HG03558 (cell line): ENCODE data around the gene RPL10A.

Experiments used
- ATAC-seq: cut with Tn5 transposase; IDR thresholded peaks from one replicate; pipeline ENCODE4 v1.9.1; 2021; ENCODE audit warnings: moderate number of reproducible peaks; ENCODE audit not compliant: unreplicated experiment; ENCODE audit errors: extremely low read depth

Gene RPL10A

DNA sequence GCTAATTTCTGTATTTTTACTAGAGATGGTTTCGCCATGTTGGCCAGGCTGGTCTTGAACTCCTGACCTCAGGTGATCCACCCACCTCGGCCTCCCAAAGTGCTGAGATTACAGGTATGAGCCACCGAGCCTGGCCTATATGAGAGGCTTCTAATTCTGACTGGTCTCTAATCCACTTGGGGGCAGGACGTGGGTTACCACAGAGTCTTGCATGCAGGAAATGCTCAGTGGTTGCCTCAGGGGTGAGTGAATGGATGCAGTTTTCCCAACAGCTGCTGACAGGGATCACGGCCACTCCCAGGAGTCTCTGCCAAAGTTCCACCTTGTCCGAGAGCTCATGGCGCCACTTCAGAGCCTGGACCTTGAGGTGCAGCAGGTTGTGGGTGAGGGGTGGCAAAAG, 22.5 kb upstream of the RPL10A start:
- no peak for ATAC-seq

DNA sequence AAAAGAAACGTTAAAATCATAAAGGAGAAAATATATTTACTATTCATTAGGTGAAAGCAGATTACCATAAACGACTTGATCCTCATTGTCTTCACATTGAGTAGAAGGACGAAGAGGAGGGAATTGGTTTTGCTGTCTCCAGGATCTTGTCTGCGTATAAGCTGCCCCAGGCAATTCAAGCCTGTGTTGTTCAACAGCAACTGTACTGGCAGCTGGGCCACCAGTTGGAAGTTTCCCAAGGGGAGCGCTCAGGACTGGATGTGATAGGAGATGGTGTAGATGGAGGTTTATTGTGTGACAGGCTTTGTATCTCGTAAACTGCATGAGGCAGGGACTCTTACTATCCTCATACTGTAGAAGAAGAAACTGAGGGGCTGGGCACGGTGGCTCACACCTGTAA, 20.0 kb upstream of the RPL10A start:
- no peak for ATAC-seq

DNA sequence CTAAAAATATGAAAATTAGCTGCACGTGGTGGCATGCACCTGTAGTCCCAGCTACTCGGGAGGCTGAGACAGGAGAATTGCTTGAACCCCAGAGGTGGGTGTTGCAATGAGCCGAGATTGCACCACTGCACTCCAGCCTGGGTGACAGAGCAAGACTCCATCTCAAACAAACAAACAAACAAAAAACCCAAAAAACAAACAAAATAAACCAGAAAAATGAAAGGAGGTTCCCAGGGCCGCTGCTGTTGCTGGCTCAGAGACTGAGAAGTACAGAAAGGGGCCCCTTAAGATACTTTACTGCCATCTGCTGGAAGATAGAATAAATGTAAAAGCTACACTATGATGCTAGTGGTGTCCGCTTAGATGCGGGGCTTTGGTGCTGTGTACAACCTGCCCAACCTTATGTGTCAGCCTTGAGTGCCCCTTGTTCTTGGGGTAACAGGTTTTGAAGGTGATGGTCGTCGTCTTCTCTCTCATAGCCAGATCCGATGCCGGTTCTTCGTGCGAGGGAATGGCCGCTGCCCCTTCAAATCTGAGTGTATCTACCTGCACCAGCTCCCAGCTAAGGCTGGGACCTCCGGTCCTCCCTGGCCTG, 18.8 kb upstream of the RPL10A start:
- no peak for ATAC-seq

DNA sequence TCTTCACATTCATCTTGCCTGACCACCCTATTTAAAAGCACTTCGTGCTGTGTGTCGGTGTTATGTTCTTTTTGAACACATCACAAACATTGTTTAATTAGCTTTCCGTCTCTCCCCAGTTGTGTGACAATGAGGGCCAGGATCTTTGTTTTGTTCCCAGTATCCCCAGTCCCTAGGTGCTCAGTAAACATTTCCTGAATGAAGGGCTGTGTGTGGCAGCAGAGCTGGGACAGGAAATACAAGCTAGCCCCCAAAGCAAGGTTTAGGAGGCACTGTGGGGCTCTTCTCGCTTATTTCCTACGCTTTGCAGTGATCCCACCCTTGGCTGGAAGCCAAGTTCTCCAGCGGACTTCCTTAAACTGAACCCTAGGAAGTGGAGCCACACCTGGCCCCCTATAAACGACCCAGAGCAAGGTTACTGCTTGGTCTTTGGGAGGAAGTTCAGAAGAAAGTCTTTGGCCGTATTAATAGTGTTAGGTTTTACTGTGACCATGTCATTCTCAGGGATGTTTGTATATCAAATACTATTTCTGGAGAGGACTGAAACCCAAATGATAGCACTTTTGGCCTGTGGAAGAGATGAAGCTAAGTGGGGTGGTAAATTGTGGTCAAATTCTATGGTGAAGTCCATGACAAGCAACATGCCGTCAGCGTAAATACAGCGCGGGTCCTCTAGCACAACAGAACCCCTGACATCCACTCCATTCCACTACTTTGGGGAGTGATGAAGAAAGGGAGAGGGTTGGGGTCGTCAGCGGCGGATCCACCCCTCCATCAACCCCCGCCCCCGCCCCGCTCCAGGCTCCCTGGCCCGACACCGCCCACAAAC, 16.6 kb upstream of the RPL10A start:
- no peak for ATAC-seq

DNA sequence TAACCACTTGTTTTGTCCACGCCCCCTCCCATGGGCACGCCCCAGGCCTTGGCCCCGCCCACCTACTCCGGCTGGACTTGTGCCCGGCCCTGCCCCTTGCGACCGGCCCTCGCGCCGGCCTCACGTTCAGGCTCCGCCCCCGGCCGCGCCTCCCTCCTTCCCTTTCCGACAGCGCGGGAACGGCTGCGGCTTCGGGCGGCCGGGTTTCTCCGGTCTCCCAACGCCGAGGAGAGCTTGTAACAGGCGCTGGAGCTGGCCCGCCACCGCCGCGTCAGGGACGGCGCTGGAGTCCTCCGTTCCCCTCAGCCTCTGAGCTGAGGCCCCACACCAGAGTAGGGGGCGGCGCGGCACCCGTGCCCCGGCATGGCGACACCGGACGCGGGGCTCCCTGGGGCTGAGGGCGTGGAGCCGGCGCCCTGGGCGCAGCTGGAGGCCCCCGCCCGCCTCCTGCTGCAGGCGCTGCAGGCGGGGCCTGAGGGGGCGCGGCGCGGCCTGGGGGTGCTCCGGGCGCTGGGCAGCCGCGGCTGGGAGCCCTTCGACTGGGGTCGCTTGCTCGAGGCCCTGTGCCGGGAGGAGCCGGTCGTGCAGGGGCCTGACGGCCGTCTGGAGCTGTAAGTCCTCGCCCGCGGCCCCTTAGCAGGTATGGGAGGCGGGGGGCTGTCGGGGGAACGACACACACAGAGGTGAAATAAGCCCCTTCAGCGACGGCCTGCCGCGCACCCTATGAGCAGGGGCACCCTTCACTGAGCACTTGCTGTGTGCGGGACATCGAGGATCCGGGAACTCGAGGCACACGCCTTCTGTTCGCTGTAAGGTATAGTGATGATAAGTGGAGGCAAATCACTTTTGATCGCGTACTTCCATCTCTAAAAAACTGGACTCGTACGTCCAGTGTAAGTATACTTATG, 15.8 kb upstream of the RPL10A start, which contains the start of gene FANCE:
Gene FANCE, plus strand, starts transcription at position 156 of the 908 bp plus-strand sequence. Its CDS starts 208 bp downstream, at position 364.
- ATAC-seq: peak; percentile 76

DNA sequence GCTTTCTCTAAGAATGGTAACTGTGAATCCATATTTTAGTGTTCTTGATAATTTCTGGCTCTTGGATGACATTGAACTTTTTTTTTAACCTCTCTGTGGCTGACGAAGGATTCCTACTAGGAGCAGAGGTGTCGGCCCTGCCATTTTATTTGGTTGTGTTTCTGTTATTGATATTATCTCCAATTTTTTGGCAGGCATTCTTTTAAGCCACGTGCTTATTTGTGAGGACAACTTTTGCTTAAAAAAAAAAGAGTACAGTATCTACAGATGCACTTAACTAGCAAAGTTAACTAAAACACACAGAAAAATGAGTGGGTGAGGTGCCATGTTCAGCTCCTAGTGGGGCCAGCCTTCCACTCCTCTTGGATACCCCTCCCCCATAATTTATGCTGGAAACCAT, 15.0 kb upstream of the RPL10A start:
- ATAC-seq: no peak

DNA sequence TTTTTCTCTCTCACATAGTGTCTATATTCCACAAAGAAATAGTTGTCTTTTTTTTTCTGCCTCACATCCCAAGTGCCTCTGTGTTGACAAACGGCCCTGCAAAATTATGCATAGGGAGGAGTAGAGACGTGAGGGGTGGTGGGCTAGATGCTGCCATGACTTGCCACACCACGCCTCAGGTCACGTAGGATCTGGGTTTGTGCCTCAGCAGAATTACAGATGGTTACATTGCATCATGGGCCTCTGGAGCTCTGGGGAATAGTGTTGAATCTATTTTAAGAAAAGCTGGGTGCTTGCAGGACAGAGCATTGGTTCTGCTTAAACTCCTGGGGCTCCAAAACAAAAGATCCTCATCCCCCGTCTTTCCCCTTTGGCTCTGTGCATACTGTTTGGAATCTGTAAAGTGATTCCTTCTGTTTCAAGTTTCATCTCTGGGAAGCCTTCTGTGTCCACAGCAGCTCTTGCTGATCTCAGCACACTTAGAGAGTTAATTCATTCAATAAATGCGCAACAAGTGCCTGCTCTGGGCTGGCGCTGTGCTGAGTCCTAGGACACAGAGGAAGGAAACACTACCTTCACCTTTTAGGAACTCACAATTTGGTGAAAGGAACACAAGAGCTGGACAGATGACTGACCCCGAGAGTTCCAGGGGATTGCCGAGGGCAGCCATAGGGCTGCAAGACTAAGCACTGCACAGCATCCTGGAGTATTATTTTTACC, 13.7 kb upstream of the RPL10A start:
- no peak for ATAC-seq

DNA sequence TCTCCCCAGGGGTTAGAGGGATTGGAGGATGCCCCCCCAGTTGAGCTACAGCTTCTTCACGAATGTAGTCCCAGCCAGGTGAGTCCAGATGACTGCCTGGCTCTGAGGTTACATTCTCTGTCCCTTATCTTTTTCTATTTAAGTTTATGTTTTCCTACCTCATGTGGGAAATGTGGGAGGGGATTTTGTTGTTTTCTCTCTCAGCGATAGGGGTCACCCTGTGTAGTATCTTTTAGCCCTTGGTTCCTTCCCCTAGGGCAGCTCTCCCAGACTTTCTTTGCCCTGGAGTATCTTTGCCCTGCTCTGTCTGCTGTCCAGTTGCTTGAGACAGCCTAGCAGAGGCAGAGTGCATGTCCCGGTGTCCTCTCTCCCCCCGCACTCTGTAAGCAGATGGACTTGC, 10.3 kb upstream of the RPL10A start:
- no peak for ATAC-seq

DNA sequence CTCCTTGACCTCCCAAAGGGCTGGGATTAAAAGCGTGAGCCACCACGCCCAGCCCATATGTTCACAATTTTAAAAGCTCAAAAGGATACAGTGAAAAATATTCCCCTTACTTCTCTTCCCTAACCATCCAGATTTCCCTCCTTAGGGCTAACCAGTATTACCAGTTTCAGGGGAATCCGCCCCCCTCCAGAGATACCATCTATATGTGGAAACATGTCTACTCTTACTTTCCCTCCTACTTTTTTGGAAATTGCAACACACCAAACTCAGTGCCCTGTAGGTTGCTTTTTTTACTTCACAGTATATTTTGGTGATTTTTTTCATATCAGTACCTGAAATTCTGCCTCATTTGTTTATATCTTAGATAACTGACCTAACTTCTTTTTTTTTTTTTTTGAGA, 6.9 kb upstream of the RPL10A start:
- ATAC-seq: no peak

DNA sequence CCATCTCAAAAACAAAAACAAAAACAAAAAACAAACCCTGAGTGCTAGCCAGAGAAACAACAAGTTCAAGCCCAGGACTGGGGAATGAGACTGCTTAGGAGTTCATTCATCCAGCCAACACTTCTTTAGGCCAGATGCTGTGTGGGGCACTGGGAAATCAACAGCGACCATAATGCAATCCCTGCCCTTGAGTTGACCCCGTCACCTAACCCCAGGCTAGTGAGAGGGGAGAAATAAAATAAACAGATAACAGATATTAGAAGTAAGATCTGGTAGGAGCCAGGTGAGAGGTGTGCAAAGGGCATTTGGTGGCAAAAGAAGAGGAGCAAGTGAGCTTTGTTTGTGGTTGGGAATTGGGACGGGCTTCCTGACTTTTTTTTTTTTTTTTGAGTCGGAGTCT, 4.9 kb upstream of the RPL10A start:
- ATAC-seq: no peak

DNA sequence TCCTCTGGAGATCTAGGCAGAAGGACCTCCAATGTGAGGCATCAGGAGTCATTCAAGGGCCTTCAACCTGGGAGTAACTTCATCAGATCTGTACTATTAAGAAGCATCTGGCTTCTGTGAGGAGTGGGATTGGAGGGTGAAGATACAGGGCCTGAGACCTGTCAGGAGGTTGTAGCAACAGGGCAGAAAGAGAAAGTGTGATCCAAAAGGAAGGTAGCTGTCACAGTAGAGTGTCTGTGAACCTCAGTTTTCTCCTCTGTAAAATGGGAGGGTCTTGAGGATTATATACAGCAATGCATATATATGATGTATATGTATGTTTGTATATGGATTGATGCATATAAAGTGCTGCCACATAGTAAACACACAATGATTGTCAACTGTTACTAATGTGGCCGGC, 2.6 kb upstream of the RPL10A start:
- no peak for ATAC-seq

DNA sequence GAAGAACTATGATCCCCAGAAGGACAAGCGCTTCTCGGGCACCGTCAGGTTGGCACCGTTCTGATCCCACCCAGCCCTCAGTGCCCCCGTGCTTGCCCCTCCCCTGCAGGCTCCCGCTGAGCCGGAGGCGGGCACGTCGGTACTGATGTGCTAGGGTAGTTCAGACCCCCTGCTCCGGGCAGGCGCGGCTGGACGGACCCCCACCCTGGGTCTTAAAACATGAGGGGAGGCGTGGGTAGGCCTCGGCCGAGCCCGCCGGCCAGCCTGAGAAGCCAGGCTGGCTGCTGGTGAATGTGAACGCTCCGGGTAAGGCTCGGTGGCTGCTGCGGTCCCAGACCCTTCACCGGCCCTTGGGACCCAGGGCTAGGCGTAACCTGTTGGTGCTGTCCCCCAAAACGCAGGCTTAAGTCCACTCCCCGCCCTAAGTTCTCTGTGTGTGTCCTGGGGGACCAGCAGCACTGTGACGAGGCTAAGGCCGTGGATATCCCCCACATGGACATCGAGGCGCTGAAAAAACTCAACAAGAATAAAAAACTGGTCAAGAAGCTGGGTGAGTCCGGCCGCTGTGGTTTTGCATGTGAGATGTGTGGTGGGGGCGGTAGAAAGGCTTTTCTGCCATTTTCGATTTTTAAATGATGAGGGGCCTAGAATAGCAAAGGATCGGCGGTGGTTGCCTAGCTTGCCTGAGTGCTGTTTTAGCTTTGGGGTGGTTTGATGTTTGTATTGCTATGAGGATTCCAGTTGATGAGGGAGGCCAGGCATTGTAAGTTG, 964 bp downstream of the RPL10A start:
- no peak for ATAC-seq

DNA sequence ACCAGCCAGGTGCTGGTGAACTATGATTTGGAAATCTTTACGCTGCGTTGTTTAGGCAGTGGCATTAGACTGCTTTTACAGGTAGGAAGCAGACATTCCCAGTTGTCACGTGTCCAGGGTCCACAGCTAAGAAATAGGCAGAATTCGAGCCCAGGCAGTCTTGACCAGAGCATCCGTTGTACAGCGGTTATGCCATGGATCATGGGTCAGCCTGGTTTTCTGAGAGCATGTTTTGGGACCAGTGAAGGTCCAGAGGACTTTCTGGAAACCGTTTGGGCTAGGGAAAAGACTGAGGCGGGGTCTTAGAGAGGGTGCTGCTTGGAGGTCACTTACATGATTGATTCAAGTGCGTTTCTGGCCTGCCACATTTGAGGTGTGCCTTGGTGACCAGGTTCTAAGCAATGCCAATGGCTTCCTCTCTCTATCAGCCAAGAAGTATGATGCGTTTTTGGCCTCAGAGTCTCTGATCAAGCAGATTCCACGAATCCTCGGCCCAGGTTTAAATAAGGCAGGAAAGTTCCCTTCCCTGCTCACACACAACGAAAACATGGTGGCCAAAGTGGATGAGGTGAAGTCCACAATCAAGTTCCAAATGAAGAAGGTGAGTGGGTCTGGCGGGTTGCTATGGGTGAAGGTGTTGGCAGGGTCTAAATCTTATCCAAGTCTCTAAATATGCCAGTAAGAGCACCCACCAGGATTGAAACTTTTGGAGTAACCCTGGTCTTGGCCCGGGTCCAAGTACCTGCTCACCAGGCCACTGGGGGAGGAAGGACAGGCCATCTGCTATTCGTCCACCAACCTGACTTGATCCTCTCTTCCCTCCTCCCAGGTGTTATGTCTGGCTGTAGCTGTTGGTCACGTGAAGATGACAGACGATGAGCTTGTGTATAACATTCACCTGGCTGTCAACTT, 1.8 kb downstream of the RPL10A start:
- no peak for ATAC-seq

DNA sequence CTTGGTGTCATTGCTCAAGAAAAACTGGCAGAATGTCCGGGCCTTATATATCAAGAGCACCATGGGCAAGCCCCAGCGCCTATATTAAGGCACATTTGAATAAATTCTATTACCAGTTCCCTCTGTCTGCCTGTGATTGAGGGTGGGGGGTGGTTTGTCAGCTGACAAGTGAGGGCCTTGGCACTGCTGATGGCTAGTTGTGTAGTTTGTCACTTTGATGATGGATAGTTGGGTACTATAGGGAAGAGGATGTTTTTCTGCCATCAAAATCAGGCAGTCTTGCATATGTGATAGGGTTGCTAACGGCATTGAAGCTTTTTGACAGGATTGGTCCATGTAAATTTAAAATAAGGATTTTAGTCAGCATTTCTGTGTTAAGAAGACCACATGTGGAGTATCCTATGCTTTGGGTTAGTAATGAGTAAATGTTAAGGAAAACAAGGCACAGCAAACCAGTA, 2.5 kb downstream of the RPL10A start:
- no peak for ATAC-seq

DNA sequence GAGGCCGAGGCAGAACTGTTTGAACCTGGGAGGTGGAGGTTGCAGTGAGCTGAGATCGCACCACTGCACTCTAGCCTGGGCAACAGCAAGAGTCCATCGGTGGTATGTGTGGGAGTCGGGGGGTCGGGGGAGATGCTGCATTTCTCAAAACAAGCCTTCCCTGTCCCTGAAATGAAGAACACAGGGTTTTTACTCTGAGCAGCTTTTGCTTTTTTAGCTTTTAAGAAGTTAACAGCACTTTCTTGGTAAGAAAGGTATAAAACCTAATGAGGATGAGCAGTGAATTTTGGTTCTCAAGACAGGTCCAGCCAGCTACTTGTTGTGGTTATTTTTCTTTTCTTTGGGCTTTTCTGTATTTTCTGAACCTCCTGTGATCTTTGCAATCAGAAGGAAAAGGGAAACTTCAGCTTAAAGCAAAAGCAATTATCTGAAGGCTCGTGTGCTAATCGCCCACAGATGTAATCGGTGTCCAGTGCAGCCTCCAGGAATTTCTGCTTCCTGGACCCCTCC, 3.7 kb downstream of the RPL10A start:
- no peak for ATAC-seq

DNA sequence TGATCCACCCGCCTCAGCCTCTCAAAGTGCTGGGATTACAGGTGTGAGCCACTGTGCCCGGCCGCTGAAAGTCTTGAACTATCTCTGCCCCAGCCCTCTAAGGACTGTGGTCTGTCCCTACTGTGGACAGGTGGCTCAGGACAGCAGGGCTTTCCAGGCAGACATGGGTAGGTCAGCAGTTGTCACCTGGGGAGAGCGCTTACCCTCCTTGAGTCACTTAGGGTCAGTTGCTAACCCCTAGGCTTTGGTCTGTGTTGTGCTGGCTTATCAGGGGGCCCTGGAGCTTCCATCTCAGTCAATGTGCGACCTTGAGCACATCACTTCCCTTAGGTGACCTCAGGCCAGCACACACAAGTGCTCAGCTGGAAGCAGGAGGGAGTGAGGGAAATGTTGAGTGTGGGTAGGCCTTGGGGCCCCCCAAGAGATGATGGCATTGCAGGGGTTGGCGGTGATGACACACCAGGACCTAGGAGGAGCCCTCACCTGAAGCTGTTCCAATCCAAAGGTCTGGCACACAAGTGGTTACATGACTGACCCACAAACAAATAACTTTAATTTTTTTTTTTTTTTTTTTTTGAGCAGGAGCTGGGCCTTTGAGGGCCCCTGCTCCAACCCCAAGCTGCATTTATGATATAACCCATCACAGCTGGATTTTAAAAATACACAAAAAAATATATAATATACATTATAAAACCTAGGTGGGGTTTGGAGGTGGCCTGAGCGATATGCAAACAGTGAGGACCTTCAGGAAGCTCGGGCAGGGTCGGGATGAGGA, 5.1 kb downstream of the RPL10A start:
- no peak for ATAC-seq

DNA sequence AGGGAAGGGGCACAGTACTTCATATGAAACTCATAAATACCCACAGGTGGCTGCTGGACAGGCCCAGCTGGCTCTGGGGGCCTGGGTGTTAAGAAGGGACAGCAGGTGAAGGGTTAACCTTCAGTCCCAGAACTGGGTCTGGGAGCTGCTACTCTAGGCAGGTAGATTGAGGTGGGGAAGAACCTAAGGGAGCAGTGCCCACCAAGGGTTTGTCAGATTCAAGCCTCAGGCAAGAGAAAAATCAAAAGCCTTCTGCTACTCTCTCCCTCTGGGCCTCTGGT, 5.6 kb downstream of the RPL10A start:
- no peak for ATAC-seq
